Loucy (cell line): ENCODE data around the gene RIPOR3.

Source experiments
- H2AFZ ChIP-seq: fragments of 200-600 bp; sonication (generic); 2 replicates; pipeline ENCODE4 v1.6.0; 2016; ENCODE audit warnings: antibody characterized with exemption, mild to moderate bottlenecking, low read length, moderate library complexity
- H3F3A ChIP-seq: fragments of 200-600 bp; 2 replicates; pipeline ENCODE4 v1.6.0; 2016; ENCODE audit warnings: antibody characterized with exemption, low read depth, mild to moderate bottlenecking
- H3K27me3 ChIP-seq: fragments of 200-600 bp; sonication (generic); 2 replicates; pipeline ENCODE4 v1.6.1; 2014; ENCODE audit warnings: low read length, mild to moderate bottlenecking; ENCODE audit not compliant: insufficient read depth, poor library complexity, severe bottlenecking
- H3K36me3 ChIP-seq: fragments of 200-600 bp; sonication (generic); 2 replicates; pipeline ENCODE4 v1.6.1; 2016; ENCODE audit warnings: low read length; ENCODE audit not compliant: insufficient read depth
- H3K4me1 ChIP-seq: fragments of 200-600 bp; sonication (generic); 2 replicates; pipeline ENCODE4 v1.5.1; 2014; ENCODE audit warnings: low read length, mild to moderate bottlenecking; ENCODE audit not compliant: insufficient read depth, poor library complexity, severe bottlenecking
- H3K4me2 ChIP-seq: fragments of 200-600 bp; sonication (generic); 2 replicates; pipeline ENCODE4 v1.6.0; 2014; ENCODE audit warnings: antibody characterized with exemption, low read length, low read depth, mild to moderate bottlenecking; ENCODE audit not compliant: poor library complexity, severe bottlenecking
- H3K4me3 ChIP-seq: fragments of 200-600 bp; sonication (generic); 2 replicates; pipeline ENCODE4 v1.5.1; 2014; ENCODE audit warnings: low read length, mild to moderate bottlenecking, mixed read lengths; ENCODE audit not compliant: poor library complexity, severe bottlenecking
- H3K79me2 ChIP-seq: fragments of 200-600 bp; sonication (generic); 2 replicates; pipeline ENCODE4 v1.6.1; 2014; ENCODE audit warnings: low read length; ENCODE audit not compliant: insufficient read depth
- H3K9ac ChIP-seq: fragments of 200-600 bp; sonication (generic); 2 replicates; pipeline ENCODE4 v1.6.0; 2014; ENCODE audit warnings: mild to moderate bottlenecking, low read depth, low read length, moderate library complexity; ENCODE audit not compliant: poor library complexity, severe bottlenecking
- H3K9me2 ChIP-seq: fragments of 200-600 bp; sonication (generic); replicated peaks from 2 replicates; pipeline ENCODE4 v1.6.1; 2016; ENCODE audit warnings: low read depth, low read length, mixed read lengths
- H3K9me3 ChIP-seq: fragments of 200-600 bp; sonication (generic); 2 replicates; pipeline ENCODE4 v1.6.1; 2014; ENCODE audit warnings: mild to moderate bottlenecking, antibody characterized with exemption, low read length, low read depth; ENCODE audit not compliant: insufficient read depth
- H4K20me1 ChIP-seq: fragments of 200-600 bp; sonication (generic); 2 replicates; pipeline ENCODE4 v1.6.0; 2014; ENCODE audit warnings: antibody characterized with exemption, low read length, mild to moderate bottlenecking; ENCODE audit not compliant: insufficient read depth, poor library complexity, severe bottlenecking
- CTCF ChIP-seq: fragments of 200-600 bp; sonication (generic); conservative IDR thresholded peaks from 2 replicates; pipeline ENCODE4 v1.5.1; 2014; ENCODE audit warnings: mild to moderate bottlenecking, antibody characterized with exemption, low read length
- EZH2phosphoT487 ChIP-seq: fragments of 200-600 bp; IDR thresholded peaks from 2 replicates; pipeline ENCODE4 v1.6.1; 2018; ENCODE audit warnings: antibody characterized with exemption, mild to moderate bottlenecking, moderate library complexity, borderline replicate concordance

RIPOR3 gene

GRCh38 chr20:50670126-50670862, 21.0 kb downstream of the RIPOR3 start:
- Histone ChIP-seq H3K4me2 (no peak overlapping the region), H3K4me3 (no peak overlapping the region), H3K9me3 (no peaks in the 10 kb centered on the region), H3K9ac (no peak overlapping the region), H3F3A (no peaks in the 10 kb centered on the region), H3K4me1 (no peaks in the 10 kb centered on the region), H2AFZ (no peak overlapping the region), H3K9me2 (no peaks in the 10 kb centered on the region), H3K36me3 (no peaks in the 10 kb centered on the region), H4K20me1 (no peaks in the 10 kb centered on the region), H3K79me2 (no peaks in the 10 kb centered on the region), H3K27me3 (no peaks in the 10 kb centered on the region)
- TF ChIP-seq EZH2phosphoT487 (no peak), CTCF (no peak)

- TF ChIP-seq CTCF = no peak
- TF ChIP-seq EZH2phosphoT487 = no peak
- Histone ChIP-seq H3K79me2 (no peaks in the 10 kb centered on the region), H3K36me3 (no peaks in the 10 kb centered on the region), H3K9me2 (no peaks in the 10 kb centered on the region), H4K20me1 (no peaks in the 10 kb centered on the region), H3K4me3 (no peak overlapping the region), H3F3A (no peaks in the 10 kb centered on the region), H3K4me2 (no peak overlapping the region), H3K4me1 (no peaks in the 10 kb centered on the region), H3K9me3 (no peaks in the 10 kb centered on the region), H2AFZ (no peak overlapping the region), H3K9ac (no peak overlapping the region), H3K27me3 (no peaks in the 10 kb centered on the region)
Observed at GRCh38 chr20:50668798-50669197, 22.5 kb downstream of the RIPOR3 start.

- Histone ChIP-seq H3K9me3 (no peaks in the 10 kb centered on the region), H3K4me2 (no peak overlapping the region), H3K4me3 (no peak overlapping the region), H3K79me2 (no peaks in the 10 kb centered on the region), H2AFZ (no peak overlapping the region), H3K36me3 (no peaks in the 10 kb centered on the region), H3K27me3 (no peaks in the 10 kb centered on the region), H3F3A (no peaks in the 10 kb centered on the region), H4K20me1 (no peaks in the 10 kb centered on the region), H3K9ac (no peak overlapping the region), H3K4me1 (no peaks in the 10 kb centered on the region), H3K9me2 (no peaks in the 10 kb centered on the region)
- no peak for TF ChIP-seq EZH2phosphoT487
- no peak for TF ChIP-seq CTCF
Observed at GRCh38 chr20:50668326-50668725, 23.0 kb downstream of the RIPOR3 start.
